Measurements from ENCODE around the gene DIP2B. TPM values are rescaled to one million over a fixed set of nuclear protein-coding genes. Genes with fewer than 3 reads are reported as not detected.
A peak's percentile ranks its signal among the peaks of the same experiment; 100 is the strongest.

DIP2B gene
- total RNA-seq, 1 donor from 2014 or later = 28.6 TPM

DNA sequence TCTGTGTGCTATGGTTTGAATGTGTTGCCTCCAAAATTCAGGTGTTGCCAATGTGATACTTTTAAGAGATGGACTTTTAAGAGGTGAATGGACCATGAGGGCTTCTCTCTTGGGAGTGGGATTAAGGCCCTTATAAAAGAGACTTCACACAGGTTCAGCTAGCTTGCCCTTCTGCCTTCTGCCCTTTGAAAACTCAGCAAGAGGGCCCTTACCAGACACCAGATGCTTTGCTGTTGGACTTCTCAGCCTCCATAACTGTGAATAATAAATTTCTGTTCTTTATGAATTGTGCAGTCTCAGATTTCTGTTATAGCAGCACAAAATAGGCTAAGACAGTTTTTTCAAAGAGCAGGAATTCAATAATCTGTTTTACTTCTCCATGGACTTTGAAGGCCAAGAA lies 86.1 kb downstream of the DIP2B start:
- intact Hi-C loops (cut with DNase I) = no loop called here
- TF ChIP-seq, protein P1, sequence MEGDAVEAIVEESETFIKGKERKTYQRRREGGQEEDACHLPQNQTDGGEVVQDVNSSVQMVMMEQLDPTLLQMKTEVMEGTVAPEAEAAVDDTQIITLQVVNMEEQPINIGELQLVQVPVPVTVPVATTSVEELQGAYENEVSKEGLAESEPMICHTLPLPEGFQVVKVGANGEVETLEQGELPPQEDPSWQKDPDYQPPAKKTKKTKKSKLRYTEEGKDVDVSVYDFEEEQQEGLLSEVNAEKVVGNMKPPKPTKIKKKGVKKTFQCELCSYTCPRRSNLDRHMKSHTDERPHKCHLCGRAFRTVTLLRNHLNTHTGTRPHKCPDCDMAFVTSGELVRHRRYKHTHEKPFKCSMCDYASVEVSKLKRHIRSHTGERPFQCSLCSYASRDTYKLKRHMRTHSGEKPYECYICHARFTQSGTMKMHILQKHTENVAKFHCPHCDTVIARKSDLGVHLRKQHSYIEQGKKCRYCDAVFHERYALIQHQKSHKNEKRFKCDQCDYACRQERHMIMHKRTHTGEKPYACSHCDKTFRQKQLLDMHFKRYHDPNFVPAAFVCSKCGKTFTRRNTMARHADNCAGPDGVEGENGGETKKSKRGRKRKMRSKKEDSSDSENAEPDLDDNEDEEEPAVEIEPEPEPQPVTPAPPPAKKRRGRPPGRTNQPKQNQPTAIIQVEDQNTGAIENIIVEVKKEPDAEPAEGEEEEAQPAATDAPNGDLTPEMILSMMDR (IDR thresholded peaks at IDR 0.05) = no peak
- H3K36me3 ChIP-seq = no peaks in the 10 kb centered on the region

GRCh38 chr12:50595667-50596066 lies 90.9 kb downstream of the DIP2B start:
- ATAC-seq = no peak
- no peak for DNase-seq
- no peaks in the 10 kb centered on the region for H3K9me3 ChIP-seq
- no peak overlapping the region for H3K27ac ChIP-seq
- intact Hi-C loops (cut with DNase I) = no loop called here
- no peaks in the 10 kb centered on the region for H3K27me3 ChIP-seq
- H3K4me3 ChIP-seq = no peak overlapping the region
- TF ChIP-seq, protein P1 (IDR thresholded peaks at IDR 0.05) = no peak
- peaks cover 14% of the 10 kb centered on the region for H3K4me1 ChIP-seq
- no peaks in the 10 kb centered on the region for H3K36me3 ChIP-seq

More for the DNA sequence above, 86.1 kb downstream of the DIP2B start:
- ATAC-seq (no peak), DNase-seq (no peak)
- Histone ChIP-seq H3K27ac (no peak overlapping the region), H3K9me3 (no peaks in the 10 kb centered on the region), H3K27me3 (no peaks in the 10 kb centered on the region), H3K4me1 (no peaks in the 10 kb centered on the region), H3K4me3 (no peak overlapping the region)

DNA sequence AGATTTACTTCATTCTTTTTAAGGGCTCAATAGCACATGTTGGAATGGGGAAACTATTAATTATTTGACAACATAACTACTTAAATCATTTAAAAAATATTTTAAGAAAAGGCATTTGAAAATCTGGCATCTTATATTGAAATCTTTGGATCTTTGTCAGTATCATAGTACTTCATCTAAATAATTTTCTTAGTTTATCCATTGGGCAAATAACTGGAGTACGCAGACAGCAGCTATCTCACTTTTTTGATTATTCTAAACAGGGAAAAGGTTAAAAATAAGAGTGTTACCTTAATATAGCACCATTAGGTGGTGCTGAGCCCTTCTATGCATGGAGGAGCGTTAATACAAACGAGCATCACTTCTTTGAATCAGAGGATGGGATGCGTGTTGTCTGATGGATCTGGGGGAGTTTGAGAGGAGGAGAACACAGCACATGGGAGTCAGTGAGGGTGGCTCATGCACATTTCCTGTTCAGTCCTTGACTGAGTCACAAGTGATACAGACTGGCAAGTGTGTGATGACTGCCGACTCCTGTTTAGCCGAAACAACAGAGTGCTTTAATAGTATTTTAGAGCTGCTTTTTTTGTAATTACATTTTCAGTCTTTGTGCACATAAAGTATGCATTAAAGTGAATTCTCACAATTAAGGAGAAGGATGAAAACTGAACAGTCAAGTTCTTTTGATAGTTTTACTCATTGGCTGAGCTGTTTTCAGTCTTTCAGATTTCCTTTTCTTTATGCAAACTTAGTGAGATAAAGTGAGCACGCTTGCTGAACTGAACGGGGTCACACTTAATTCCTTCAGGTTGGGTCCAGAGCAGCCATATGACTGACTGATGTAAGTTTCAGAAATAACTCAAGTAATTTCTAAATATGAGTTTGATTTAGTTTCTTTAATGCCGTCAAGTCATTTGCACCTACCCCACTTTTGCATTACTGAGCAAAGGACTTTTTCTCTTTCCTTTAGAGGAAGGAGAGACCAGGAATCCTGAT lies 92.7 kb downstream of the DIP2B start:
- ATAC-seq (peak; percentile 57), DNase-seq (no peak)
- TF ChIP-seq, protein P1 (IDR thresholded peaks at IDR 0.05) = no peak
- intact Hi-C loops (cut with DNase I) = no loop called here
- Histone ChIP-seq H3K27ac (no peak overlapping the region), H3K27me3 (no peaks in the 10 kb centered on the region), H3K9me3 (no peaks in the 10 kb centered on the region), H3K36me3 (no peaks in the 10 kb centered on the region), H3K4me3 (no peak overlapping the region), H3K4me1 (peaks cover 14% of the 10 kb centered on the region)

DNA sequence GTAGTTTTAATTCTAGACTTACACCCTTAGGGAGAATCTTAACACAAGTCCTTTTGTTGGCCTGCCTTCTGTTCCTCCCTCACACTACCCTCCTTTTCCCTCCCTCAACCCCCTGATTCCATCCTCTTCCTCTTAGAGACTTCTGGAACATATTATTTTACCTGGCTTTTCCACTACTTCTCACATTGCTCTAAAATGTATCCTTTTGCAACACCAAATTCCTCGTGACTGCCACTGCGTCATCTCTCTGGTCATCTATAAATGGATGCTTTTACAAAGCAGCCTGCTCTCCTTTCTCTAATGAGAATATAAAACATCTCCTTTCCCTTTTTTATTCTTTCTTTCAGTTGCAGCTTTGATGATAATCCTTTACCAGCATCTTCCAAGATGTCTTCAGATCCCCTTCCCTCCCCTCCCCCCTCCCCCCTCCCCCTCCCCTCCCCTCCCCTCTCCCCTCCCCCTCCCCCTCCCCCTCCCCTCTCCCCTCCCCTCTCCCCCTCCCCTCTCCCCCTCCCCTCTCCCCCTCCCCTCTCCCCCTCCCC lies 93.6 kb downstream of the DIP2B start:
- Histone ChIP-seq H3K9me3 (no peaks in the 10 kb centered on the region), H3K27ac (no peak overlapping the region), H3K4me3 (no peak overlapping the region), H3K4me1 (peaks cover 14% of the 10 kb centered on the region), H3K36me3 (no peaks in the 10 kb centered on the region), H3K27me3 (no peaks in the 10 kb centered on the region)
- intact Hi-C loops (cut with DNase I) = no loop called here
- ATAC-seq = no peak
- TF ChIP-seq, protein P1 (IDR thresholded peaks at IDR 0.05) = no peak
- no peak for DNase-seq

DNA sequence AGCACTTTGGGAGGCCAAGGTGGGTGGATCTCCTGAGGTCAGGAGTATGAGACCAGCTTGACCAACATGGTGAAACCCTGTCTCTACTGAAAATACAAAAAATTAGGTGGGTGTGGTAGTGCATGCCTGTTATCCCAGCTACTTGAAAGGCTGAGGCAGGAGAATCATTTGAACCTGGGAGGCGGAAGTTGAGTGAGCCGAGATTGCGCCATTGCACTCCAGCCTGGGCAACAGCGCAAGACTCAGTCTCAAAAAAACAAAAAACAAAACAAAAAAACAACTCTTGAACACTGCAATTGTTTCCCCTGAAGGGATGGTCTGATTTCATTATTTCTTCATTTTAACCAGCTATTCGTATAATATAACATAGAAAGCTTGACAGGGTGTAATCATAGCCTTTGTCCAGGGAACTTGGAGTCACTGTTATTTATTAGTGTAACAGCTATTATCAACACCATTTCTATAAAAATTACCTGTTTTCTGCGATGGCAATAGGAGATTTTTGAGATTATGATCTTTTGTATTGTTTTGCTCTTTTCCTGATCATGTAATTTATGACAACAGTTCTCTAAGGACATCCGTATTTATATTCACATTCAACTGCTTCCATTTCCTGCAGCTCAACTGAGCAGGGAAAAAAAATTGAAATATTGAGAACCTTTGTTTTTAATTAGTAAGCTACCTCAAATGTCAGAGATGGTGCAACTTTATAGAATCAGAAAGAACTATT lies 94.7 kb downstream of the DIP2B start:
- H3K27ac ChIP-seq = no peak overlapping the region
- TF ChIP-seq, protein P1 (IDR thresholded peaks at IDR 0.05) = no peak
- no peak for DNase-seq

More for the DNA sequence above, 94.7 kb downstream of the DIP2B start:
- no peak for ATAC-seq
- H3K36me3 ChIP-seq = no peaks in the 10 kb centered on the region
- intact Hi-C loops (cut with DNase I) = no loop called here
- H3K4me1 ChIP-seq = peaks cover 20% of the 10 kb centered on the region
- H3K4me3 ChIP-seq = no peak overlapping the region
- no peaks in the 10 kb centered on the region for H3K27me3 ChIP-seq
- no peaks in the 10 kb centered on the region for H3K9me3 ChIP-seq
